MCF 10A (cell line): ENCODE measurements around the gene PCCA. TPM values are rescaled to one million over a fixed set of nuclear protein-coding genes. Genes with fewer than 3 reads are reported as not detected.

Source experiments
- BruUV-seq: library from RNA; stranded (reverse); fragments of 400-500 nt; replicated peaks from 2 replicates; lab custom pipeline; 2021; lab: Mats Ljungman, UMichigan
- CTCF ChIA-PET: fragments of 300-600 bp; sonication (Branson Sonifier 250); formaldehyde crosslinking; extraction: SDS; loops from one replicate; lab custom pipeline; 2021; ENCODE audit warnings: antibody characterized with exemption, inconsistent platforms; lab: Yijun Ruan, JAX
- POLR2A ChIA-PET: fragments of 300-600, 350-650 bp; sonication (Branson Sonifier 250); formaldehyde crosslinking; extraction: SDS; loops from one replicate; lab custom pipeline; 2020; ENCODE audit warnings: antibody characterized with exemption, inconsistent platforms; lab: Yijun Ruan, JAX
- DNase-seq: peaks from one replicate; pipeline ENCODE4 v3.0.0-alpha.2; 2018; ENCODE audit not compliant: unreplicated experiment
- H3K27ac Mint-ChIP-seq: one replicate; pipeline ENCODE4 v1.8.0; 2022; ENCODE audit warnings: mild to moderate bottlenecking, low read depth, mixed read lengths; ENCODE audit not compliant: unreplicated experiment
- H3K27me3 Mint-ChIP-seq: one replicate; pipeline ENCODE4 v1.8.0; 2022; ENCODE audit warnings: mixed read lengths; ENCODE audit not compliant: insufficient read depth, unreplicated experiment
- H3K36me3 Mint-ChIP-seq: one replicate; pipeline ENCODE4 v1.8.0; 2022; ENCODE audit warnings: mild to moderate bottlenecking, moderate library complexity, mixed read lengths; ENCODE audit not compliant: insufficient read depth, unreplicated experiment
- H3K4me1 Mint-ChIP-seq: one replicate; pipeline ENCODE4 v1.8.0; 2022; ENCODE audit warnings: mixed read lengths; ENCODE audit not compliant: insufficient read depth, unreplicated experiment
- H3K4me3 Mint-ChIP-seq: one replicate; pipeline ENCODE4 v1.8.0; 2022; ENCODE audit warnings: mild to moderate bottlenecking, moderate library complexity, mixed read lengths; ENCODE audit not compliant: unreplicated experiment
- H3K9me3 Mint-ChIP-seq: one replicate; pipeline ENCODE4 v1.8.0; 2022; ENCODE audit warnings: mixed read lengths; ENCODE audit not compliant: unreplicated experiment
- intact Hi-C: fragments of 100-400 bp; cut with micrococcal nuclease; formaldehyde crosslinking; loops from 2 replicates; pipeline ENCODE4 v1.14.1; 2022
- total RNA-seq: library from RNA; stranded (reverse); gene quantifications from 2 replicates; pipeline ENCODE4 v1.2.3, GENCODE V29; 2022
- TF ChIP-seq, protein P1 (sequence below): fragments of 200-600 bp; IDR thresholded peaks from one replicate; pipeline ENCODE4 v1.8.0; 2022; ENCODE audit warnings: antibody characterized with exemption, mild to moderate bottlenecking; ENCODE audit not compliant: unreplicated experiment

PCCA gene
- total RNA-seq, 1 experiment from 2014 or later = 23.4 TPM

DNA sequence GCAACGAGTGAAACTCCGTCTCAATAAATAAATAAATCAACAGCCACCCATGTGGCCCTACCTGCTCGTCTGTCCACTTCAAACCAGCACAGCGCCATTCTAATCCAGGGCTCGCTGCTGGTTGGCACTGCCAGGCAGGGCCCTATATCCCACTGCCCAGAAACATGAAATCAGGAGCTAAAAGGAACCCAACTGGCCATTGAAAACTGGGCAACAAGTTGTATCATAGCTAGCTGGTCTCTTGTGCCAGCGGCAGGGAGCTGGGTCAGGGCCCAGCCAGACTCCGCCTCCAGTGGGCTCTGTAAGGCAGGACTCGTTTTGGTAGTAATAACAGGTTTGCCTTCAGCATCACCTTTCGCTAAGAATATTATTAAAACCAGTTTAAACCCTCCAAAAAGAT is 460.4 kb downstream of the PCCA start:
- H3K4me3 Mint-ChIP-seq = no peak overlapping the region
- POLR2A ChIA-PET = no interaction called here
- H3K4me1 Mint-ChIP-seq = peaks cover 10% of the 10 kb centered on the region
- H3K9me3 Mint-ChIP-seq = no peaks in the 10 kb centered on the region
- H3K27ac Mint-ChIP-seq = no peak overlapping the region
- no peaks in the 10 kb centered on the region for H3K27me3 Mint-ChIP-seq
- BruUV-seq = no TSS peak
- no peak for DNase-seq
- no peaks in the 10 kb centered on the region for H3K36me3 Mint-ChIP-seq
- TF ChIP-seq, protein P1, sequence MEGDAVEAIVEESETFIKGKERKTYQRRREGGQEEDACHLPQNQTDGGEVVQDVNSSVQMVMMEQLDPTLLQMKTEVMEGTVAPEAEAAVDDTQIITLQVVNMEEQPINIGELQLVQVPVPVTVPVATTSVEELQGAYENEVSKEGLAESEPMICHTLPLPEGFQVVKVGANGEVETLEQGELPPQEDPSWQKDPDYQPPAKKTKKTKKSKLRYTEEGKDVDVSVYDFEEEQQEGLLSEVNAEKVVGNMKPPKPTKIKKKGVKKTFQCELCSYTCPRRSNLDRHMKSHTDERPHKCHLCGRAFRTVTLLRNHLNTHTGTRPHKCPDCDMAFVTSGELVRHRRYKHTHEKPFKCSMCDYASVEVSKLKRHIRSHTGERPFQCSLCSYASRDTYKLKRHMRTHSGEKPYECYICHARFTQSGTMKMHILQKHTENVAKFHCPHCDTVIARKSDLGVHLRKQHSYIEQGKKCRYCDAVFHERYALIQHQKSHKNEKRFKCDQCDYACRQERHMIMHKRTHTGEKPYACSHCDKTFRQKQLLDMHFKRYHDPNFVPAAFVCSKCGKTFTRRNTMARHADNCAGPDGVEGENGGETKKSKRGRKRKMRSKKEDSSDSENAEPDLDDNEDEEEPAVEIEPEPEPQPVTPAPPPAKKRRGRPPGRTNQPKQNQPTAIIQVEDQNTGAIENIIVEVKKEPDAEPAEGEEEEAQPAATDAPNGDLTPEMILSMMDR = no peak
- intact Hi-C loops = no loop called here
- CTCF ChIA-PET = no interaction called here

DNA sequence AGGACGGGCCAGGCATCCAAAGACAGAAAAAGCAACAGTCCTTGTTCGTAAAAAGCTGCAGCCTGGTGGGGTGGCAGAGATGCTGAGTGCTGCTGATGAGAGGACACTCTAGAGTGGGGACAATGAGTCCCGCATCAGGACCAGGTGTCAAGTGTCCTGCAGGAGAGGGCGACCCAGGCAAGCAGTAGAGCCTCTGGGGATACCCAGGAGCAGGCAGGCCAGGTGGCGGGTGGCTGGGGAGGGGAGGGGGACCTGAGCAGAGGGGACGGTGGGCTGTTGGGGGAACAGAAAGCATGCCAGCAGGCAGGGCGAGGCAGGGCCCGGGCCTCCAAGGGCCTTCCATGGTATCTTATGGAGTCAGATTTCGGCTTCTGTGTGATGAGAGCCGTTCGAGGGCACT is 463.9 kb downstream of the PCCA start:
- TF ChIP-seq, protein P1 = no peak
- ChIA-PET CTCF (interaction anchor here (1.4 kb wide), 1 partner anchor 18 kb away, joined by 3 read pairs; no protein-coding TSS in a partner anchor), POLR2A (no interaction called here)
- no peak for DNase-seq
- no peaks in the 10 kb centered on the region for H3K27me3 Mint-ChIP-seq
- no peak overlapping the region for H3K27ac Mint-ChIP-seq
- no TSS peak for BruUV-seq
- H3K4me1 Mint-ChIP-seq = peaks cover 5% of the 10 kb centered on the region
- H3K36me3 Mint-ChIP-seq = no peaks in the 10 kb centered on the region
- no peak overlapping the region for H3K4me3 Mint-ChIP-seq
- intact Hi-C loops = no loop called here
- no peaks in the 10 kb centered on the region for H3K9me3 Mint-ChIP-seq

DNA sequence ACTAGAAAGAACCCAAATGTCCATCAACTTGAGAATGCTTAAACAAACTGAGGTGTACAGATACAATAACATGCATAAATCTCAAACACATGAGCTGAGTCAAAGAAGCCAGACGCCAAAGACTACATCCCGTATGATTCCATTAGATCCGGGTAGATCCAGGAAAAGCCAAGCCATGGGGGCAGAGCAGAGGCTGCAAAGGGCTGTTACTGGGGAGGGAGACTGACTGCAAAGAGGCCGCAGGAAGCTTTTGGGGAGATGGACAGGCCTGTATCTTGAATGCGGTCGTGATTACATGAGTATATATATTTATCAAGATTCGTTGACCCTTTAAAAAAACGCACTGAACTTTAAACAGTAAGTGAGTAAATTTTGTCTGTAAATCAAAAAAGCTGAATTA is 471.0 kb downstream of the PCCA start:
- CTCF ChIA-PET = interaction anchor here (0.6 to 1.3 kb wide), 6 partner anchors 13 to 903 kb away, joined by 3 to 5 read pairs (median 4); partner anchors contain the start of gene GGACT

DNA sequence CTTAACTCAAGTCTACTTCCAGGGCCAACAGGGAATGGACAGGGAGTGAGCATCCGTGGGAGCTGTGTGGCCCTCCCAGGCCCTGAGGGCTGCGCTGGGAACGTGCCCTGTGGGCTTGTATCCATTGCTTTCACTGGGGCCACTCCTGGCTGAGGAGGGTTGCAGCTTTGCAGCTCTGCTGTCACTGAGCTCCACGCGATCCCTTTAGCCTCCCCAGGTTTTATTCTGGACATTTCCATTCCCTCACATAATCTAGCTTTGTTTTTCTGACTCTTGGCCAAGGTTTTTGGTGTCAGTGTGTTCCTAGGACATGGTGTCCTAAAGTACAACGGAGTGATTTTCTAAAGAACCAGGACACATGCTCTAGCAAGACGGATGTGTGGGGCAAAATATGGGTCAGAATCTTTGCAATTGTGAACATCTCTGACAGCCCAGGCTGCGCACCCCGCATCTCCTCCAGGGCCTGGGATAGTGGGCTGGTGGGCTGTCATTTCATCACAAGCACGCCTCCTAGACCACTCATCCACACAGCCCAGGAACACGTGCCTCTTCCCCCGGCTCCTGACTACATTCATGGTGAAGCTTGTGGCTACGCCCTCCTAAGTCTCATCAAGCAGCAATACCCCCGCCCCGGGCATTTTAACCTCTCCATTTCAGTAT is 471.7 kb downstream of the PCCA start:
- Mint-ChIP-seq H3K9me3 (no peaks in the 10 kb centered on the region), H3K4me1 (no peaks in the 10 kb centered on the region), H3K27me3 (no peaks in the 10 kb centered on the region), H3K36me3 (no peaks in the 10 kb centered on the region), H3K4me3 (no peak overlapping the region), H3K27ac (no peak overlapping the region)
- BruUV-seq = no TSS peak
- DNase-seq = no peak
- ChIA-PET POLR2A (interaction anchor here (0.6 kb wide), 1 partner anchor 608 kb away, joined by 3 read pairs; no protein-coding TSS in a partner anchor), CTCF (interaction anchor here (0.6 to 1.4 kb wide), 8 partner anchors 9 to 904 kb away, joined by 3 to 5 read pairs (median 4); partner anchors contain the start of gene GGACT)
- TF ChIP-seq, protein P1 = no peak
- intact Hi-C loops = no loop called here

More for the DNA sequence above, 471.0 kb downstream of the PCCA start:
- Mint-ChIP-seq H3K36me3 (no peaks in the 10 kb centered on the region), H3K4me1 (no peaks in the 10 kb centered on the region), H3K9me3 (no peaks in the 10 kb centered on the region), H3K4me3 (no peak overlapping the region), H3K27me3 (no peaks in the 10 kb centered on the region), H3K27ac (no peak overlapping the region)
- POLR2A ChIA-PET = no interaction called here
- intact Hi-C loops = no loop called here
- BruUV-seq = no TSS peak
- TF ChIP-seq, protein P1 = no peak
- no peak for DNase-seq
